NCI-H187 treated with DMSO at 0.1 percent for 48 hours (cell line): ENCODE measurements around the gene CACNA1D.
"Not testable (repeated sequence)": the region's sequence is repeated elsewhere in the genome, so short reads cannot be mapped to it uniquely, and the experiment has no call there.

ENCODE experiments used
- DNase-seq: peaks from one replicate; lab custom pipeline; 2025; lab: John Stamatoyannopoulos, UW

Gene CACNA1D

GRCh38 chr3:53657651-53658050 lies 163.2 kb downstream of the CACNA1D start:
- DNase-seq: no peak

DNA sequence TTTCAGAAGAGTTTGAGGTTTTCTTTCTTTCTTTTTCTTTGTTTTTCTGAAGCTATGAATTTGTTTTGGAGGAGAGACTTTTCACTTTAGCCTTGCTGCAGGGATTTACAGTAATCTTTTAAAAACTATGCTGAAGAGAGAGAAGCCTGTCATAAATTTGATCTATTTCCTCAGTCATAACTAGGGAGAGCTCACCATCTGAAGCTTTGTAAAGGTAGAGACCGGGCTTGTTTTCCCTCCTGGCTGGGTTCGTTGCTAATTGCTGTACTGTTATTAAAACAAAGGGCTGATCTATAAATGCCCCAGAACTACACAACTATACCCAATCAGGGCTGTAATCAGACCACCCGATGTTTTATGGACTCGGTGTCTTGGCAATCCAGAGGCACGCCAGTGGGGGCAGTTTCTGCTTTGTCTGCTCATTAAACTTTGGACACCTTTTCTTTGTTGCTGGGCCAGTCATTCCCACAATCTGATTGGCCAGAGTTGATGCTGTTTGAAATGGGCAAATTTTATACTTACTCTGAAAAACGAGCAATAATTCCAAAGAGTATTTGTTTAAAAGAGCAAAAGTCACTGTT lies 164.3 kb downstream of the CACNA1D start:
- DNase-seq: no peak

GRCh38 chr3:53659996-53660395 lies 165.6 kb downstream of the CACNA1D start:
- DNase-seq: no peak

- no peak for DNase-seq
Measured at GRCh38 chr3:53661480-53661879, 167.1 kb downstream of the CACNA1D start.

GRCh38 chr3:53664812-53665211 lies 170.4 kb downstream of the CACNA1D start:
- DNase-seq: not testable (repeated sequence)

GRCh38 chr3:53665608-53666425 lies 171.4 kb downstream of the CACNA1D start:
- no peak for DNase-seq

- no peak for DNase-seq
Measured at GRCh38 chr3:53668872-53669271, 174.5 kb downstream of the CACNA1D start.

DNA sequence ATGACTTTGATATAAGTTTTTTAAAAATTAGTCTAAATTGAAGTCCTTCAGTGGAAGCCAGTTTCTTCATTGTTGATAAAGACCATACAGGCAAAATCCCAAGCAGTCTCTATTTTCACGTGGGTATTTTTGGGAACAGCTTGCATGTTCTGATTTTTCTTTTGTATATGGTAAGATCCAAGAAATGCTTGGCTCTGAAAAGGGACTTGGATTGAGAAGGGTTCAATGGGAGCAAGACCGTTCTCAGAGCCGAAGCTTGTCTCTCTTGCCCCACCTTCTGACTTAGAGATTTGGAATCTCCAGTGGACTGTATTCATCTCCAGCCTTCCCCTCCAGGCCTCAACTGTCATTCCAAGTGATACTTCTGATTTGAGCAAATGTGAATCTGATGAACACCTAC lies 176.3 kb downstream of the CACNA1D start:
- DNase-seq: no peak

- DNase-seq: no peak
Measured at GRCh38 chr3:53671192-53671960, 177.0 kb downstream of the CACNA1D start.

DNA sequence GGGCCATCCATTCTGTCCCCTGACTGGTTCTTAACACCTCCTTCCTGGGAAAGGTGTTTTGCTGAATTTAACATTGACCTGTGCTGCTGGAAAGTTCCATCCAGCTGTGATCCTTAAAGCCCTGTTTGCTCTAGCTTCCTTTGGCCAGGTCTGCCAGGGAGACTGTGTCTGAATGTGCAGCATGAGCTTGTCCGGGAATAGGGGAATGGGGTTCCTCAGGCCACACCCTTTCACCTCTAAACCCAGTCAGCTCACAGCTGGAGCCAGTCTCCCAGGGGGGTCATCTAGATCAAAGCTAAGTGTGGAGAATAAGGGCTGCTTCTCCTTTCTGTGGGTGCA lies 177.5 kb downstream of the CACNA1D start:
- no peak for DNase-seq

DNA sequence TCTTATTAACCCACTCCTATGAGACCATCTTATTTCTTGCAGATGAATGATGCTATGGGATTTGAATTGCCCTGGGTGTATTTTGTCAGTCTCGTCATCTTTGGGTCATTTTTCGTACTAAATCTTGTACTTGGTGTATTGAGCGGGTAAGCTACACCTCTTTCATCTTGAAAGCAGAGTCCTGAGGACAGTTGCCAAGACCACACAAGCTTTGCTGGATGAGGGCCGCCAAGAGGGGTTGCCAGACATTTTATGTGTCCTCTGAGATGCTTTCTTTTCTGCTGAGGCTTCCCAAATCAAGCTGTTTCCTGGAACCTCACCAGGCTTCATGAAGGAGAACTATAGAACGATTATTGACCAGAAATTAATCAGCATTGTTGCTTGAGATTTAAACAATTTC lies 178.6 kb downstream of the CACNA1D start:
- no peak for DNase-seq

DNA sequence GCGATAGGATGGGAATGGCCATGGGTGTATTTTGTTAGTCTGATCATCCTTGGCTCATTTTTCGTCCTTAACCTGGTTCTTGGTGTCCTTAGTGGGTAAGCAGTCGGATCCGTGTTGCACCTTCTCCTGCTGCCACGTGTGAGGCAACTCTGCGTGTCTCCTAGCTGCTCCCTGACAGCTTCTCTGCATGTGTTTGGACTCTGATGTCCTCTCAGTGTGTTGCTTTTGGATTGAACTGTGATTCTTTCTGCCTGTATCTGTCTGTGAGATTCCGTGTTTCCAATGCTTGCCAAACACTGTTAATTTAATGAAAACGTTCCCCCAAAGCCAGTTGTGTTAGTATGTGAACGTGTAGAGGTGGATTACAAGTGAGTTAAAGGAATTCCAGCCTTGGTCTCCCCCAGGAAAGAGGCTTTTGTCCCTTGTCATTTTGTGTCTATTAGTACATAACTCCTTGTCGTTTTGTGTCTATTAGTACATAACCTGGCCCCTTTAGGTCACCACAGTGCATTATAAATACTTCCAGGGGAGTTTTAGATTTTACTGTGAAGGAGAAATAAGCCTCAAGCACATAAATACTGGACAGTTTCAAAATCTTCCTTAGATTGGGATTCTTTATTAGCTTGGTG lies 179.4 kb downstream of the CACNA1D start:
- no peak for DNase-seq

GRCh38 chr3:53674582-53674981 lies 180.2 kb downstream of the CACNA1D start:
- DNase-seq: no peak

GRCh38 chr3:53675022-53675697 lies 180.7 kb downstream of the CACNA1D start:
- DNase-seq: no peak

DNA sequence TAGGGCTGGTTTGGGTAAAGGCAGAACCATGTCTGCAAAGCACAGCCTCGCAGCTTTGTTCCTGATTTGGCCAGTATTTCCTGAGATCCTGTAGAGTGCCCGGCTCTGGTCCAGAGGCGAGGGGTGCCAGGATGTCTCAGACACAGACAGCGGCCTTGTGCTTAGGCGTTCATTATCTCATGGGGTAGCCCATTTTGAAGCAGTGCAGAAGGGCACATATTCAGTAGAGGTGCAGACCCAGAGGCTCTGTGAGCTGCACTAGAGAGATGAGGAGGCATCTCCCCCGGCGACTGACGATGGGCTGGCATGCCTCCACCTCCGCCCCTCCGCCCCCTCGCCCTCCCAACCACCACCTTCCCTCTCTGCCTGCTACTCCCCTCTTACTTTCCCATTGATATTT lies 181.5 kb downstream of the CACNA1D start:
- no peak for DNase-seq

GRCh38 chr3:53677413-53677812 lies 183.0 kb downstream of the CACNA1D start:
- DNase-seq: no peak

- DNase-seq: no peak
Measured at GRCh38 chr3:53680028-53680427, 185.6 kb downstream of the CACNA1D start.

GRCh38 chr3:53682807-53683206 lies 188.4 kb downstream of the CACNA1D start:
- DNase-seq: no peak

DNA sequence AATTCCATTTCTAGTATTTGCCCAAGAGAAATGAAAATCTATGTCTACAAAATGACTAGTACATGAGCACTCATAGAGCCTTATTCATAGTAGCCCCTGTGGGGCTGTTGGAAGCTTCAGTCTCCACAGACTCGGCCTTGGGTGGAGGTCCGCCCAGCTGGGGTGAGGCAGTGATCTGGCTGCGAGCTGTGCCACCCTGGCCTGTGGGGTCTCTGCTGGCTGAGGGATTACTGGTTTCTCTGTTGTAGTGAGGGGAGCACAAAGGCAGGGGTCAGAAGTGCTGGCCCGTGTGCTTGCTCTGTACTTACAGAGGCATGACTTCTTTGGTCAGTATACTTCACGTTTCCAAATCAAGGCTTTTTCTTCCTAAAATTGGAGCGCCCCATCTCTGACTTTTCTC lies 193.7 kb downstream of the CACNA1D start:
- DNase-seq: no peak

- DNase-seq: no peak
Measured at GRCh38 chr3:53688989-53689388, 194.6 kb downstream of the CACNA1D start.

DNA sequence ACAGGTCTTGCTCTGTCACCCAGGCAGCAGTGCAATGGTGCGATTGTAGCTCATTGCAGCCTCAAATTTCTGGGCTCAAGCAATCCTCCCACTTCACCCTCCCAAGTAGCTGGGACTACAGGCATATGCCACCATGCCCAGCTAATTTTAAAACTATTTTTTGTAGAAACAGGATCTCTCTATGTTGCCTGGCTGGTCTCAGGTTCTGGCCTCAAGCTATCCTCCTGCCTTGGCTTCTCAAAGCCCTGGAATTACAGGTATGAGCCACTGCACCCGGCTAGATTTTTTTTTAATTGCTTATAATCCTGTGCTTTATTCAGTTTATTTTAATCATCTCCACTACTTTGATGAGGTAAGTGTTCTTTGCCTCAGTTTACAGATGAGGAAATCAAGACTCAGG lies 195.3 kb downstream of the CACNA1D start:
- no peak for DNase-seq

GRCh38 chr3:53690521-53690920 lies 196.1 kb downstream of the CACNA1D start:
- no peak for DNase-seq
